IMR-90 (cell line): Measurements from ENCODE around the gene PDCL2. TPM values are rescaled to one million over a fixed set of nuclear protein-coding genes. Genes with fewer than 3 reads are reported as not detected.

ENCODE experiments used
- ATAC-seq: fragments of 200-7000 bp; cut with Tn5 transposase; 2 replicates; pipeline ENCODE4 v1.9.1; 2020; ENCODE audit warnings: low read depth, mild to moderate bottlenecking, moderate library complexity
- BruUV-seq: library from RNA; stranded (reverse); fragments of 400-500 nt; replicated peaks from 2 replicates; lab custom pipeline; 2021; lab: Mats Ljungman, UMichigan
- CTCF ChIA-PET: fragments of 300-600 bp; formaldehyde crosslinking; extraction: SDS; loops from one replicate; lab custom pipeline; 2021; ENCODE audit warnings: antibody characterized with exemption; lab: Yijun Ruan, JAX
- POLR2A ChIA-PET: fragments of 300-600 bp; sonication (Branson Sonifier 250); formaldehyde crosslinking; loops from one replicate; lab custom pipeline; 2022; ENCODE audit warnings: antibody characterized with exemption; ENCODE audit not compliant: unreplicated experiment; lab: Charles Lee
- DNase-seq: peaks from one replicate; pipeline ENCODE4 v3.0.0; 2013
- H2AFZ ChIP-seq: replicated peaks from 2 replicates; pipeline ENCODE3; 2013; ENCODE audit warnings: low read length, mild to moderate bottlenecking; ENCODE audit not compliant: poor library complexity
- H2AK5ac ChIP-seq: 2 replicates; pipeline ENCODE4 v1.6.1; 2013; ENCODE audit warnings: low read depth, low read length, inconsistent platforms
- H2AK9ac ChIP-seq: replicated peaks from 2 replicates; pipeline ENCODE3; 2013; ENCODE audit warnings: mild to moderate bottlenecking, low read depth, low read length, moderate library complexity; ENCODE audit not compliant: poor library complexity
- H2BK120ac ChIP-seq: 2 replicates; pipeline ENCODE4 v1.6.1; 2013; ENCODE audit warnings: low read depth, low read length, inconsistent platforms
- H2BK15ac ChIP-seq: 3 replicates; pipeline ENCODE4 v1.6.1; 2013; ENCODE audit warnings: low read depth, low read length, inconsistent platforms
- H2BK20ac ChIP-seq: 2 replicates; pipeline ENCODE4 v1.6.1; 2013; ENCODE audit warnings: low read depth, mild to moderate bottlenecking, inconsistent platforms, low read length, moderate library complexity
- H2BK5ac ChIP-seq: 2 replicates; pipeline ENCODE4 v1.6.1; 2013; ENCODE audit warnings: mild to moderate bottlenecking, low read depth, low read length, inconsistent platforms; ENCODE audit not compliant: poor library complexity, severe bottlenecking
- H3K14ac ChIP-seq: replicated peaks from 2 replicates; pipeline ENCODE4 v1.6.1; 2013; ENCODE audit warnings: low read depth, low read length, inconsistent platforms
- H3K18ac ChIP-seq: 2 replicates; pipeline ENCODE4 v1.6.1; 2013; ENCODE audit warnings: low read depth, low read length, control low read depth
- H3K23ac ChIP-seq: 2 replicates; pipeline ENCODE4 v1.6.1; 2013; ENCODE audit warnings: low read depth, low read length, inconsistent platforms
- H3K27ac ChIP-seq: 2 replicates; pipeline ENCODE4 v1.5.1; 2013; ENCODE audit warnings: mild to moderate bottlenecking, control low read depth, low read length; ENCODE audit not compliant: insufficient read depth
- H3K27me3 ChIP-seq: 2 replicates; pipeline ENCODE4 v1.6.1; 2013; ENCODE audit warnings: low read length; ENCODE audit not compliant: control insufficient read depth, insufficient read depth
- H3K36me3 ChIP-seq: 2 replicates; pipeline ENCODE4 v1.6.1; 2013; ENCODE audit warnings: low read length, mixed read lengths; ENCODE audit not compliant: control insufficient read depth, insufficient read depth
- H3K4ac ChIP-seq: 2 replicates; pipeline ENCODE4 v1.6.1; 2013; ENCODE audit warnings: low read depth, low read length, inconsistent platforms
- H3K4me1 ChIP-seq: 2 replicates; pipeline ENCODE4 v1.6.1; 2013; ENCODE audit warnings: low read length, mixed read lengths; ENCODE audit not compliant: control insufficient read depth, insufficient read depth
- H3K4me2 ChIP-seq: 2 replicates; pipeline ENCODE4 v1.6.1; 2013; ENCODE audit warnings: low read depth, mild to moderate bottlenecking, control low read depth, low read length, moderate library complexity
- H3K4me3 ChIP-seq: 2 replicates; pipeline ENCODE4 v1.5.1; 2013; ENCODE audit warnings: low read depth, mild to moderate bottlenecking, control low read depth, low read length, moderate library complexity; ENCODE audit not compliant: insufficient read depth
- H3K56ac ChIP-seq: 2 replicates; pipeline ENCODE4 v1.6.1; 2013; ENCODE audit warnings: low read length, inconsistent platforms; ENCODE audit not compliant: insufficient read depth; ENCODE audit errors: extremely low read depth
- H3K79me1 ChIP-seq, 2 experiments: 2 replicates each; pipeline ENCODE4 v1.6.1; 2013; ENCODE audit warnings: low read length in 2 of 2, inconsistent platforms in 1 of 2, low read depth in 1 of 2
- H3K9ac ChIP-seq: 2 replicates; pipeline ENCODE4 v1.6.1; 2013; ENCODE audit warnings: low read depth, low read length, control low read depth
- H3K9me1 ChIP-seq: 2 replicates; pipeline ENCODE4 v1.6.1; 2013; ENCODE audit warnings: low read length, inconsistent platforms; ENCODE audit not compliant: insufficient read depth
- H3K9me3 ChIP-seq: 2 replicates; pipeline ENCODE4 v1.6.1; 2013; ENCODE audit warnings: low read length; ENCODE audit not compliant: control insufficient read depth, insufficient read depth
- H4K20me1 ChIP-seq: 2 replicates; pipeline ENCODE4 v1.6.1; 2013; ENCODE audit warnings: low read length, inconsistent platforms; ENCODE audit not compliant: insufficient read depth
- H4K5ac ChIP-seq: 2 replicates; pipeline ENCODE4 v1.6.1; 2013; ENCODE audit warnings: mild to moderate bottlenecking, low read depth, low read length, control low read depth
- H4K8ac ChIP-seq, 2 experiments: 2 replicates each; pipeline ENCODE4 v1.6.1; 2013; ENCODE audit warnings: low read depth in 2 of 2, low read length in 2 of 2, control low read depth in 1 of 2, inconsistent platforms in 1 of 2
- H4K91ac ChIP-seq: 2 replicates; pipeline ENCODE4 v1.6.1; 2013; ENCODE audit warnings: low read depth, low read length, inconsistent platforms; ENCODE audit not compliant: insufficient read depth
- BHLHE40 ChIP-seq: fragments of 150-350 bp; IDR thresholded peaks from 2 replicates; pipeline ENCODE4 v1.6.1; 2016; ENCODE audit warnings: mild to moderate bottlenecking, low read depth, low read length
- CEBPB ChIP-seq: IDR thresholded peaks from 2 replicates; pipeline ENCODE4 v1.6.1; 2012; ENCODE audit warnings: low read depth, low read length, improper control_type of control experiment
- CHD1 ChIP-seq: IDR thresholded peaks from 2 replicates; pipeline ENCODE4 v1.6.1; 2012; ENCODE audit warnings: low read depth, low read length, improper control_type of control experiment
- ELK1 ChIP-seq: fragments of 150-350 bp; IDR thresholded peaks from 2 replicates; pipeline ENCODE4 v1.6.1; 2016; ENCODE audit warnings: low read depth, mild to moderate bottlenecking, low read length, moderate library complexity, borderline replicate concordance
- FOS ChIP-seq: fragments of 150-350 bp; IDR thresholded peaks from 2 replicates; pipeline ENCODE4 v1.6.1; 2016; ENCODE audit warnings: low read depth, low read length
- MAFK ChIP-seq: IDR thresholded peaks from 2 replicates; pipeline ENCODE4 v1.6.1; 2012; ENCODE audit warnings: low read depth, low read length, improper control_type of control experiment
- MAZ ChIP-seq: IDR thresholded peaks from 2 replicates; pipeline ENCODE4 v1.6.1; 2012; ENCODE audit warnings: low read depth, mild to moderate bottlenecking, low read length, improper control_type of control experiment, moderate library complexity, borderline replicate concordance
- MXI1 ChIP-seq: IDR thresholded peaks from 2 replicates; pipeline ENCODE4 v1.6.1; 2012; ENCODE audit warnings: low read depth, mild to moderate bottlenecking, low read length, moderate library complexity, borderline replicate concordance
- NFE2L2 ChIP-seq: fragments of 150-350 bp; IDR thresholded peaks from 2 replicates; pipeline ENCODE4 v1.6.1; 2016; ENCODE audit warnings: low read depth, mild to moderate bottlenecking, low read length
- POLR2A ChIP-seq: IDR thresholded peaks from 2 replicates; pipeline ENCODE4 v1.6.1; 2012; ENCODE audit warnings: mild to moderate bottlenecking, low read depth, low read length
- RAD21 ChIP-seq: IDR thresholded peaks from 2 replicates; pipeline ENCODE4 v1.6.1; 2012; ENCODE audit warnings: low read length, improper control_type of control experiment
- RCOR1 ChIP-seq: IDR thresholded peaks from 2 replicates; pipeline ENCODE4 v1.6.1; 2012; ENCODE audit warnings: mild to moderate bottlenecking, low read length, improper control_type of control experiment; ENCODE audit not compliant: insufficient replicate concordance
- RFX5 ChIP-seq: IDR thresholded peaks from 2 replicates; pipeline ENCODE4 v1.8.0; 2012; ENCODE audit warnings: low read depth, mild to moderate bottlenecking, low read length, moderate library complexity
- SMC3 ChIP-seq: fragments of 150-350 bp; IDR thresholded peaks from 2 replicates; pipeline ENCODE4 v1.6.1; 2016; ENCODE audit warnings: low read depth, mild to moderate bottlenecking, antibody characterized with exemption, low read length, moderate library complexity
- WGBS, 2 experiments: methylation state at CpG; one replicate each; pipeline versions ENCODE4 v1.1.5 to v1.1.7; 2013; ENCODE audit warnings: missing lambda C conversion rate in 2 of 2; ENCODE audit not compliant: insufficient read length in 1 of 2; ENCODE audit errors: extremely low coverage in 2 of 2; 5-methylcytosine and 5-hydroxymethylcytosine counted together
- dilution Hi-C: fragments of 300-500 bp; cut with HindIII; formaldehyde crosslinking; loops from one replicate; pipeline ENCODE4 v1.14.3; 2018; ENCODE audit warnings: low sequenced_read_pairs; ENCODE audit not compliant: unreplicated experiment
- in situ Hi-C: fragments of 300-500 bp; cut with MboI; formaldehyde crosslinking; loops from 3 replicates; pipeline ENCODE4 v1.14.3; 2019; ENCODE audit warnings: low sequenced_read_pairs, inconsistent platforms, mixed read lengths
- intact Hi-C: fragments of 100-400 bp; cut with micrococcal nuclease; formaldehyde crosslinking; loops from 2 replicates; pipeline ENCODE4 v1.10.0; 2022
- polyA plus RNA-seq, 3 experiments: library from polyadenylated mRNA; depleted of rRNA; stranded (reverse); fragments of >200 nt; gene quantifications; 2 replicates each; pipeline ENCODE4 v1.2.3, GENCODE V29; 2012; ENCODE audit warnings: low replicate concordance in 1 of 3
- total RNA-seq: library from RNA; depleted of rRNA; stranded (reverse); fragments of >200 nt; gene quantifications from 2 replicates; pipeline ENCODE4 v1.2.3, GENCODE V29; 2012
- TF ChIP-seq, protein P1 (sequence below): conservative IDR thresholded peaks from 2 replicates; pipeline ENCODE4 v1.5.1; 2012; ENCODE audit warnings: mild to moderate bottlenecking, low read depth, low read length, improper control_type of control experiment
- TF ChIP-seq, protein P2 (sequence below): fragments of 150-350 bp; IDR thresholded peaks from 2 replicates; pipeline ENCODE4 v1.6.1; 2017; ENCODE audit warnings: mild to moderate bottlenecking, antibody characterized with exemption, low read length, low read depth

The PDCL2 gene
- total and polyA plus RNA-seq, 2 of the 4 experiments (the other 2 are of a cell fraction) = not detected

DNA sequence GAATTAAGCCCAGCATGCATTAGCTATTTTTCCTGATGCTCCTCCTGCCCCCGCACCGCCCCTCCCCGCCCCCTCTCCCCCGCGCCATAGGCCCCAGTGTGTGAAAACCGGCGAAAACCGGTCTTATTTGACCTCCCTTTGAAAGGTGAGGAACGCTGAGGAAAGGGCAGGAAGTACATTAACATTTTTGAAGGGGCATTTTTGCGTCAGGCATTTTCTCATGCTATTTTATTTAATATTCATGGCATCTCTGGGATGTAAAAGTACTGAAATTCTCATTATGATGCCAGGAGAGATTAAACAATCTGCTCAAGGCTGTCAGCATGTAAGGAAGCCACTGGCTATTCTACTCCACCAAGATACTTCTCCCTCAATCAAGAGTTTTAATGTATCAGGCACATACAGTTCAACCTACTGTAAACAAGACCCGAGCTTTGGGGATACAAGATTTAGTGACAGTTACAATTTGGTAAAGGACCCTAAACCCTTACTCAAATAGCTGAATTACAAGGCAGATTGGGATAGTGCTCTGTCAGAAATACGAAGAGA lies 45.3 kb upstream of the PDCL2 start:
- Histone ChIP-seq H4K8ac (no peak overlapping the region), H3K4me2 (no peak overlapping the region), H3K9me1 (no peaks in the 10 kb centered on the region), H4K5ac (no peak overlapping the region), H3K18ac (no peak overlapping the region), H3K27ac (no peak overlapping the region), H3K9me3 (no peaks in the 10 kb centered on the region), H2AFZ (no peak overlapping the region), H3K4me1 (no peaks in the 10 kb centered on the region; the same call in 1 of the 2 replicates), H3K56ac (no peak overlapping the region), H3K14ac (no peak overlapping the region), H2AK5ac (no peak overlapping the region), H2BK5ac (no peak overlapping the region), H3K4me3 (no peak overlapping the region), H4K91ac (no peak overlapping the region), H3K4ac (no peak overlapping the region), H2BK20ac (no peak overlapping the region), H2BK15ac (no peak overlapping the region), H3K9ac (no peak overlapping the region), H2BK120ac (no peak overlapping the region), H4K20me1 (no peaks in the 10 kb centered on the region), H3K23ac (no peak overlapping the region), H3K27me3 (peaks cover 33% of the 10 kb centered on the region), H3K36me3 (no peaks in the 10 kb centered on the region), H2AK9ac (no peak overlapping the region), H3K79me1 (no peaks in the 10 kb centered on the region)
- no CpG with 5 or more reads among the region's 12 CpGs for WGBS, 2 experiments
- in situ Hi-C loops (no loop called here), intact Hi-C loops (loop anchor here (5.0 kb wide), 1 partner anchor 290 kb away; the partner anchor contains the start of gene SRD5A3), dilution Hi-C loops (no loop called here)
- ChIA-PET POLR2A (no interaction called here), CTCF (interaction anchor here (0.5 to 0.7 kb wide), 5 partner anchors 44 to 332 kb away, joined by 3 to 5 read pairs (median 4); no protein-coding TSS in a partner anchor)
- TF ChIP-seq POLR2A (no peak), BHLHE40 (no peak), RAD21 (no peak), MXI1 (no peak), MAFK (no peak), RFX5 (no peak), NFE2L2 (no peak), RCOR1 (no peak), MAZ (no peak), FOS (no peak), CEBPB (no peak), ELK1 (no peak), SMC3 (no peak), CHD1 (no peak)
- TF ChIP-seq, protein P1, sequence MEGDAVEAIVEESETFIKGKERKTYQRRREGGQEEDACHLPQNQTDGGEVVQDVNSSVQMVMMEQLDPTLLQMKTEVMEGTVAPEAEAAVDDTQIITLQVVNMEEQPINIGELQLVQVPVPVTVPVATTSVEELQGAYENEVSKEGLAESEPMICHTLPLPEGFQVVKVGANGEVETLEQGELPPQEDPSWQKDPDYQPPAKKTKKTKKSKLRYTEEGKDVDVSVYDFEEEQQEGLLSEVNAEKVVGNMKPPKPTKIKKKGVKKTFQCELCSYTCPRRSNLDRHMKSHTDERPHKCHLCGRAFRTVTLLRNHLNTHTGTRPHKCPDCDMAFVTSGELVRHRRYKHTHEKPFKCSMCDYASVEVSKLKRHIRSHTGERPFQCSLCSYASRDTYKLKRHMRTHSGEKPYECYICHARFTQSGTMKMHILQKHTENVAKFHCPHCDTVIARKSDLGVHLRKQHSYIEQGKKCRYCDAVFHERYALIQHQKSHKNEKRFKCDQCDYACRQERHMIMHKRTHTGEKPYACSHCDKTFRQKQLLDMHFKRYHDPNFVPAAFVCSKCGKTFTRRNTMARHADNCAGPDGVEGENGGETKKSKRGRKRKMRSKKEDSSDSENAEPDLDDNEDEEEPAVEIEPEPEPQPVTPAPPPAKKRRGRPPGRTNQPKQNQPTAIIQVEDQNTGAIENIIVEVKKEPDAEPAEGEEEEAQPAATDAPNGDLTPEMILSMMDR = no peak
- TF ChIP-seq, protein P2, sequence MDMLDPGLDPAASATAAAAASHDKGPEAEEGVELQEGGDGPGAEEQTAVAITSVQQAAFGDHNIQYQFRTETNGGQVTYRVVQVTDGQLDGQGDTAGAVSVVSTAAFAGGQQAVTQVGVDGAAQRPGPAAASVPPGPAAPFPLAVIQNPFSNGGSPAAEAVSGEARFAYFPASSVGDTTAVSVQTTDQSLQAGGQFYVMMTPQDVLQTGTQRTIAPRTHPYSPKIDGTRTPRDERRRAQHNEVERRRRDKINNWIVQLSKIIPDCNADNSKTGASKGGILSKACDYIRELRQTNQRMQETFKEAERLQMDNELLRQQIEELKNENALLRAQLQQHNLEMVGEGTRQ = no peak
- ATAC-seq (no peak), DNase-seq (no peak)
- BruUV-seq = no TSS peak
